ENCODE results near the gene EXPH5.

- TF ChIP-seq PCBP1 (IDR thresholded peaks at IDR 0.05; ENCODE audit: low read depth, low read length, poor library complexity, severe bottlenecking) (no peak), HDGF (IDR thresholded peaks at IDR 0.05) (no peak), NR1H2 (CRISPR knock-in tag; IDR thresholded peaks at IDR 0.05) (no peak), KLF10 (CRISPR knock-in tag; IDR thresholded peaks at IDR 0.05) (no peak), TCF7L2 (IDR thresholded peaks at IDR 0.05; ENCODE audit: low read depth, low read length) (no peak), HDAC2 (IDR thresholded peaks at IDR 0.05) (no peak), POLR2AphosphoS5 (IDR thresholded peaks at IDR 0.05; ENCODE audit: control insufficient read depth, insufficient read depth, low read depth, low read length) (no peak), EHMT2 (IDR thresholded peaks at IDR 0.05) (no peak), ZBTB5 (IDR thresholded peaks at IDR 0.05) (no peak), ERF (CRISPR knock-in tag; IDR thresholded peaks at IDR 0.05) (no peak), TEAD2 (tag; IDR thresholded peaks at IDR 0.05) (no peak), MCM2 (IDR thresholded peaks at IDR 0.05; ENCODE audit: low read depth) (no peak)
Observed at GRCh38 chr11:108483163-108483562, 110.4 kb downstream of the EXPH5 start.
